NCI-H82 treated with DMSO at 0.1 percent for 48 hours (cell line): ENCODE results near the gene RNF13.
A peak's percentile ranks its signal among the peaks of the same experiment; 100 is the strongest.
"Not testable (repeated sequence)": the region's sequence is repeated elsewhere in the genome, so short reads cannot be mapped to it uniquely, and the experiment has no call there.

Experiments used
- DNase-seq: peaks from one replicate; lab custom pipeline; 2025; ENCODE audit not compliant: unreplicated experiment; lab: John Stamatoyannopoulos, UW

The RNF13 gene

GRCh38 chr3:149894205-149894604 lies 81.2 kb downstream of the RNF13 start:
- DNase-seq: no peak

- DNase-seq: no peak
Measured at GRCh38 chr3:149895339-149895738, 82.3 kb downstream of the RNF13 start.

- no peak for DNase-seq
Measured at GRCh38 chr3:149895769-149896168, 82.8 kb downstream of the RNF13 start.

- DNase-seq: no peak
Measured at GRCh38 chr3:149898771-149899170, 85.8 kb downstream of the RNF13 start.

GRCh38 chr3:149900322-149900721 lies 87.3 kb downstream of the RNF13 start:
- DNase-seq: peak; percentile 18

GRCh38 chr3:149901770-149902169 lies 88.8 kb downstream of the RNF13 start:
- no peak for DNase-seq

- DNase-seq: peak; percentile 65
Measured at GRCh38 chr3:149902498-149903139, 89.6 kb downstream of the RNF13 start.

GRCh38 chr3:149906036-149906435 lies 93.0 kb downstream of the RNF13 start:
- no peak for DNase-seq

- peak; percentile 97 for DNase-seq
Measured at GRCh38 chr3:149908424-149908957, 95.5 kb downstream of the RNF13 start.

- peak; percentile 85 for DNase-seq
Measured at GRCh38 chr3:149909923-149910322, 96.9 kb downstream of the RNF13 start.

GRCh38 chr3:149917124-149917667 lies 104.2 kb downstream of the RNF13 start:
- DNase-seq: no peak

- DNase-seq: no peak
Measured at GRCh38 chr3:149919509-149919908, 106.5 kb downstream of the RNF13 start.

- no peak for DNase-seq
Measured at GRCh38 chr3:149920119-149920518, 107.1 kb downstream of the RNF13 start.

GRCh38 chr3:149933008-149933407 lies 120.0 kb downstream of the RNF13 start:
- DNase-seq: no peak

GRCh38 chr3:149933858-149934257 lies 120.8 kb downstream of the RNF13 start:
- no peak for DNase-seq

GRCh38 chr3:149934524-149934923 lies 121.5 kb downstream of the RNF13 start:
- DNase-seq: no peak

GRCh38 chr3:149936812-149937230 lies 123.8 kb downstream of the RNF13 start:
- DNase-seq: peak; percentile 31

- DNase-seq: not testable (repeated sequence)
Measured at GRCh38 chr3:149938392-149939055, 125.5 kb downstream of the RNF13 start.

GRCh38 chr3:149941186-149941585 lies 128.2 kb downstream of the RNF13 start:
- no peak for DNase-seq

GRCh38 chr3:149941946-149942345 lies 128.9 kb downstream of the RNF13 start:
- DNase-seq: no peak

- DNase-seq: no peak
Measured at GRCh38 chr3:149942409-149942808, 129.4 kb downstream of the RNF13 start.

GRCh38 chr3:149943966-149944365 lies 131.0 kb downstream of the RNF13 start:
- DNase-seq: not testable (repeated sequence)
